H1 (cell line): ENCODE data around the gene FOXM1.

ENCODE experiments used
- CEBPB ChIP-seq: IDR thresholded peaks from 2 replicates; pipeline ENCODE4 v1.6.1; 2012; ENCODE audit warnings: low read depth, low read length
- CTCF ChIP-seq, 3 experiments: IDR thresholded peaks; 1 replicate in 2 of 3; 2 replicates in 1 of 3; pipeline versions ENCODE4 v1.5.1 to v1.6.1; 2011; ENCODE audit warnings: low read length in 3 of 3, mild to moderate bottlenecking in 3 of 3, inconsistent platforms in 2 of 3, low read depth in 1 of 3, moderate library complexity in 1 of 3; ENCODE audit not compliant: insufficient read depth in 1 of 3; ENCODE audit errors: control extremely low read depth in 1 of 3
- EP300 ChIP-seq, 2 experiments: IDR thresholded peaks; 1 replicate in 1 of 2; 2 replicates in 1 of 2; pipeline ENCODE4 v1.6.1; 2011 to 2012; ENCODE audit warnings: low read depth in 2 of 2, low read length in 2 of 2, mild to moderate bottlenecking in 2 of 2, borderline replicate concordance in 1 of 2, inconsistent platforms in 1 of 2, moderate library complexity in 1 of 2
- EZH2 ChIP-seq: fragments of 200-600 bp; sonication (generic); IDR thresholded peaks from 2 replicates; pipeline ENCODE4 v1.7.1; 2012; ENCODE audit warnings: low read depth, mild to moderate bottlenecking, moderate library complexity, low read length, inconsistent platforms; ENCODE audit not compliant: severe bottlenecking
- HDAC2 ChIP-seq, 2 experiments: fragments of 300-600 bp in 1 of 2; sonication (generic) in 1 of 2; IDR thresholded peaks; 2 replicates each; pipeline ENCODE4 v1.6.1; 2011 to 2012; ENCODE audit warnings: low read depth in 2 of 2, low read length in 2 of 2, mild to moderate bottlenecking in 2 of 2, moderate library complexity in 2 of 2, borderline replicate concordance in 1 of 2, inconsistent platforms in 1 of 2
- JUND ChIP-seq: IDR thresholded peaks from 2 replicates; pipeline ENCODE4 v1.6.1; 2011; ENCODE audit warnings: mild to moderate bottlenecking, improper control_type of control experiment, low read length
- MAX ChIP-seq: IDR thresholded peaks from 2 replicates; pipeline ENCODE4 v1.6.1; 2012; ENCODE audit warnings: inconsistent platforms
- POLR2A ChIP-seq, 2 experiments: IDR thresholded peaks; 1 replicate in 1 of 2; 2 replicates in 1 of 2; pipeline ENCODE4 v1.6.1; 2011; ENCODE audit warnings: low read depth in 2 of 2, low read length in 2 of 2, mild to moderate bottlenecking in 2 of 2; ENCODE audit errors: control extremely low read depth in 1 of 2
- POLR2AphosphoS5 ChIP-seq: IDR thresholded peaks from 2 replicates; pipeline ENCODE4 v1.6.1; 2011; ENCODE audit warnings: low read depth, low read length
- RFX5 ChIP-seq: IDR thresholded peaks from 2 replicates; pipeline ENCODE4 v1.6.1; 2011; ENCODE audit warnings: low read depth, low read length, improper control_type of control experiment, borderline replicate concordance
- SIN3A ChIP-seq, 2 experiments: IDR thresholded peaks in 1 of 2; conservative IDR thresholded peaks in 1 of 2; 2 replicates each; pipeline ENCODE4 v1.6.1; 2011 to 2012; ENCODE audit warnings: low read length in 2 of 2, improper control_type of control experiment in 1 of 2, low read depth in 1 of 2, mild to moderate bottlenecking in 1 of 2
- SIX5 ChIP-seq: IDR thresholded peaks from 2 replicates; pipeline ENCODE4 v1.6.1; 2011; ENCODE audit warnings: mild to moderate bottlenecking, low read depth, low read length
- TAF7 ChIP-seq: optimal IDR thresholded peaks from 2 replicates; pipeline ENCODE3; 2011; ENCODE audit warnings: low read depth, mild to moderate bottlenecking, inconsistent platforms, low read length, moderate library complexity, borderline replicate concordance

- TF ChIP-seq CTCF (IDR thresholded peaks at IDR 0.05; ENCODE audit: control extremely low read depth in 1 of 3, insufficient read depth in 1 of 3, low read depth in 1 of 3, low read length in 3 of 3), result no peak
- TF ChIP-seq EP300 (IDR thresholded peaks at IDR 0.05; ENCODE audit: borderline replicate concordance in 1 of 2, low read depth in 2 of 2, low read length in 2 of 2), result no peak
- TF ChIP-seq EZH2, result no peak
- TF ChIP-seq MAX, result no peak
- no peak for TF ChIP-seq POLR2A (IDR thresholded peaks at IDR 0.05; ENCODE audit: control extremely low read depth in 1 of 2, low read depth in 2 of 2, low read length in 2 of 2)
- TF ChIP-seq RFX5, result no peak
- TF ChIP-seq SIX5, result no peak
- no peak for TF ChIP-seq POLR2AphosphoS5
- no peak for TF ChIP-seq CEBPB
- TF ChIP-seq TAF7, result no peak
- no peak for TF ChIP-seq JUND
- no peak for TF ChIP-seq HDAC2 (IDR thresholded peaks at IDR 0.05; ENCODE audit: borderline replicate concordance in 1 of 2, low read depth in 2 of 2, low read length in 2 of 2)
- no peak for TF ChIP-seq SIN3A (conservative IDR thresholded peaks at IDR 0.05 in 1 of 2, IDR thresholded peaks at IDR 0.05 in 1 of 2; ENCODE audit: low read depth in 1 of 2, low read length in 2 of 2)
These were observed 40.4 kb downstream of the FOXM1 start for GRCh38 chr12:2836574-2836973.
